Measurements from ENCODE around the gene PHF2. TPM values are rescaled to one million over a fixed set of nuclear protein-coding genes. Genes with fewer than 3 reads are reported as not detected.

The PHF2 gene
- total RNA-seq, 1 experiment from 2014 or later: 10.3 TPM

- Mint-ChIP-seq H3K4me3 (ENCODE audit: unreplicated experiment) (no peak overlapping the region), H3K4me1 (ENCODE audit: low read depth, unreplicated experiment) (no peaks in the 10 kb centered on the region), H3K9me3 (ENCODE audit: unreplicated experiment) (no peaks in the 10 kb centered on the region), H3K27me3 (ENCODE audit: insufficient read depth, unreplicated experiment) (no peaks in the 10 kb centered on the region), H3K36me3 (ENCODE audit: insufficient read depth, unreplicated experiment) (peaks cover 18% of the 10 kb centered on the region), H3K27ac (ENCODE audit: unreplicated experiment) (no peak overlapping the region)
- H3K4me1 ChIP-seq: no peaks in the 10 kb centered on the region
- no peak overlapping the region for H3K4me3 ChIP-seq (ENCODE audit: low read depth, low read length)
- no peaks in the 10 kb centered on the region for H3K36me3 ChIP-seq (ENCODE audit: control insufficient read depth, insufficient read depth, low read length)
- H3K9me3 ChIP-seq: no peaks in the 10 kb centered on the region
- no TSS peak for BruUV-seq (replicated peaks)
- no peaks in the 10 kb centered on the region for H3K27me3 ChIP-seq (replicated peaks; ENCODE audit: control insufficient read depth, insufficient read depth, low read length)
- no peak for DNase-seq
- POLR2A ChIA-PET: no interaction called here
- intact Hi-C loops (cut with micrococcal nuclease; ENCODE audit: unreplicated experiment): no loop called here
- no peak for TF ChIP-seq CTCF (IDR thresholded peaks at IDR 0.05; ENCODE audit: insufficient read depth in 1 of 2, low read depth in 1 of 2, low read length in 1 of 2, severe bottlenecking in 1 of 2, unreplicated experiment in 1 of 2)
- CTCF ChIA-PET: no interaction called here
These were observed 59.8 kb downstream of the PHF2 start for GRCh38 chr9:93636172-93636661.

GRCh38 chr9:93636667-93637066 lies 60.3 kb downstream of the PHF2 start:
- H3K27me3 Mint-ChIP-seq (ENCODE audit: insufficient read depth, unreplicated experiment): no peaks in the 10 kb centered on the region
- intact Hi-C loops (cut with micrococcal nuclease; ENCODE audit: unreplicated experiment): no loop called here
- H3K27ac Mint-ChIP-seq (ENCODE audit: unreplicated experiment): no peak overlapping the region
- no TSS peak for BruUV-seq (replicated peaks)
- Histone ChIP-seq H3K27me3 (replicated peaks; ENCODE audit: control insufficient read depth, insufficient read depth, low read length) (no peaks in the 10 kb centered on the region), H3K9me3 (no peaks in the 10 kb centered on the region), H3K4me1 (no peaks in the 10 kb centered on the region), H3K4me3 (ENCODE audit: low read depth, low read length) (no peak overlapping the region), H3K36me3 (ENCODE audit: control insufficient read depth, insufficient read depth, low read length) (no peaks in the 10 kb centered on the region)
- peaks cover 18% of the 10 kb centered on the region for H3K36me3 Mint-ChIP-seq (ENCODE audit: insufficient read depth, unreplicated experiment)
- H3K4me1 Mint-ChIP-seq (ENCODE audit: low read depth, unreplicated experiment): no peaks in the 10 kb centered on the region
- TF ChIP-seq CTCF (IDR thresholded peaks at IDR 0.05; ENCODE audit: insufficient read depth in 1 of 2, low read depth in 1 of 2, low read length in 1 of 2, severe bottlenecking in 1 of 2, unreplicated experiment in 1 of 2): no peak
- CTCF ChIA-PET: no interaction called here
- DNase-seq: no peak
- POLR2A ChIA-PET: no interaction called here
- no peak overlapping the region for H3K4me3 Mint-ChIP-seq (ENCODE audit: unreplicated experiment)
- no peaks in the 10 kb centered on the region for H3K9me3 Mint-ChIP-seq (ENCODE audit: unreplicated experiment)

GRCh38 chr9:93637886-93638285 lies 61.5 kb downstream of the PHF2 start:
- no peak for DNase-seq
- Histone ChIP-seq H3K27me3 (replicated peaks; ENCODE audit: control insufficient read depth, insufficient read depth, low read length) (no peaks in the 10 kb centered on the region), H3K36me3 (ENCODE audit: control insufficient read depth, insufficient read depth, low read length) (no peaks in the 10 kb centered on the region), H3K4me1 (no peaks in the 10 kb centered on the region), H3K4me3 (ENCODE audit: low read depth, low read length) (no peak overlapping the region), H3K9me3 (no peaks in the 10 kb centered on the region)
- Mint-ChIP-seq H3K36me3 (ENCODE audit: insufficient read depth, unreplicated experiment) (peaks cover 18% of the 10 kb centered on the region), H3K9me3 (ENCODE audit: unreplicated experiment) (no peaks in the 10 kb centered on the region), H3K4me1 (ENCODE audit: low read depth, unreplicated experiment) (no peaks in the 10 kb centered on the region), H3K27me3 (ENCODE audit: insufficient read depth, unreplicated experiment) (no peaks in the 10 kb centered on the region), H3K27ac (ENCODE audit: unreplicated experiment) (no peak overlapping the region), H3K4me3 (ENCODE audit: unreplicated experiment) (no peak overlapping the region)
- intact Hi-C loops (cut with micrococcal nuclease; ENCODE audit: unreplicated experiment): no loop called here
- ChIA-PET CTCF (no interaction called here), POLR2A (no interaction called here)
- no TSS peak for BruUV-seq (replicated peaks)
- no peak for TF ChIP-seq CTCF (IDR thresholded peaks at IDR 0.05; ENCODE audit: insufficient read depth in 1 of 2, low read depth in 1 of 2, low read length in 1 of 2, severe bottlenecking in 1 of 2, unreplicated experiment in 1 of 2)
